ENCODE measurements around the gene RGCC.

Gene RGCC

GRCh38 chr13:41453620-41454019 lies 3.7 kb upstream of the RGCC start:
- no peak for DNase-seq (ENCODE audit: low read depth in 2 of 2)

- no peak for DNase-seq (ENCODE audit: low read depth in 2 of 2)
Measured at GRCh38 chr13:41454170-41454569, 3.2 kb upstream of the RGCC start.

- no peak for DNase-seq (ENCODE audit: low read depth in 2 of 2)
Measured at GRCh38 chr13:41455725-41456419, 1.5 kb upstream of the RGCC start.

- DNase-seq (ENCODE audit: low read depth in 2 of 2) = peak in 1 of 2 donors; percentile 37
Measured at GRCh38 chr13:41457589-41458186, 338 bp downstream of the RGCC start.

GRCh38 chr13:41458187-41458760 lies 924 bp downstream of the RGCC start:
- peak; percentile 45 to 47 for DNase-seq (ENCODE audit: low read depth in 2 of 2)

GRCh38 chr13:41458761-41459431 lies 1.5 kb downstream of the RGCC start:
- DNase-seq (ENCODE audit: low read depth in 2 of 2) = peak; percentile 50 to 51

GRCh38 chr13:41459432-41460073 lies 2.2 kb downstream of the RGCC start:
- DNase-seq (ENCODE audit: low read depth in 2 of 2) = no peak

GRCh38 chr13:41460074-41460465 lies 2.7 kb downstream of the RGCC start:
- no peak for DNase-seq (ENCODE audit: low read depth in 2 of 2)

- no peak for DNase-seq (ENCODE audit: low read depth in 2 of 2)
Measured at GRCh38 chr13:41460930-41461329, 3.6 kb downstream of the RGCC start.

- DNase-seq (ENCODE audit: low read depth in 2 of 2) = no peak
Measured at GRCh38 chr13:41461527-41462139, 4.3 kb downstream of the RGCC start.

GRCh38 chr13:41462427-41462826 lies 5.1 kb downstream of the RGCC start:
- no peak for DNase-seq (ENCODE audit: low read depth in 2 of 2)

GRCh38 chr13:41463838-41464602 lies 6.7 kb downstream of the RGCC start:
- DNase-seq (ENCODE audit: low read depth in 2 of 2) = peak; percentile 42 to 50

GRCh38 chr13:41465241-41465847 lies 8.0 kb downstream of the RGCC start:
- peak; percentile 73 to 86 for DNase-seq (ENCODE audit: low read depth in 2 of 2)

- DNase-seq (ENCODE audit: low read depth in 2 of 2) = no peak
Measured at GRCh38 chr13:41465898-41466320, 8.6 kb downstream of the RGCC start.

- no peak for DNase-seq (ENCODE audit: low read depth in 2 of 2)
Measured at GRCh38 chr13:41467425-41467945, 10.1 kb downstream of the RGCC start.

- DNase-seq (ENCODE audit: low read depth in 2 of 2) = no peak
Measured at GRCh38 chr13:41468631-41469030, 11.3 kb downstream of the RGCC start.

- peak; percentile 38 to 59 for DNase-seq (ENCODE audit: low read depth in 2 of 2)
Measured at GRCh38 chr13:41470196-41470595, 12.8 kb downstream of the RGCC start.

- DNase-seq (ENCODE audit: low read depth in 2 of 2) = no peak
Measured at GRCh38 chr13:41471785-41472184, 14.4 kb downstream of the RGCC start.

GRCh38 chr13:41487222-41487621 lies 29.9 kb downstream of the RGCC start:
- no peak for DNase-seq (ENCODE audit: low read depth in 2 of 2)

GRCh38 chr13:41488124-41488523 lies 30.8 kb downstream of the RGCC start:
- no peak for DNase-seq (ENCODE audit: low read depth in 2 of 2)

All from stimulated activated CD4-positive, alpha-beta T cell treated with anti-CD3 and anti-CD28 coated beads, Interleukin-4, amount 100 ng/mL, for 48 hours (primary cell).